OCI-LY1 (cell line): ENCODE results near the gene LARP1.

Experiments used
- H2AFZ ChIP-seq: fragments of 200-600 bp; sonication (generic), shearing (Covaris generic); 2 replicates; pipeline ENCODE4 v1.6.0; 2014; ENCODE audit warnings: antibody characterized with exemption, mild to moderate bottlenecking, low read length
- H3F3A ChIP-seq: fragments of 200-600 bp; sonication (generic), shearing (Covaris generic); 2 replicates; pipeline ENCODE4 v1.6.0; 2014; ENCODE audit warnings: mild to moderate bottlenecking, antibody characterized with exemption, low read length, moderate library complexity; ENCODE audit not compliant: insufficient read depth
- H3K27ac ChIP-seq: fragments of 200-600 bp; sonication (generic); 2 replicates; pipeline ENCODE4 v1.5.1; 2014; ENCODE audit warnings: low read length, mixed run types, mild to moderate bottlenecking, low read depth; ENCODE audit not compliant: poor library complexity, severe bottlenecking
- H3K27me3 ChIP-seq: fragments of 200-600 bp; sonication (generic); 2 replicates; pipeline ENCODE4 v1.6.0; 2014; ENCODE audit warnings: antibody characterized with exemption, mild to moderate bottlenecking, low read length, moderate library complexity; ENCODE audit not compliant: insufficient read depth
- H3K36me3 ChIP-seq: fragments of 200-600 bp; sonication (generic); 2 replicates; pipeline ENCODE4 v1.6.1; 2014; ENCODE audit warnings: mild to moderate bottlenecking, antibody characterized with exemption, low read length, moderate library complexity, mixed read lengths; ENCODE audit not compliant: insufficient read depth
- H3K4me1 ChIP-seq: fragments of 200-600 bp; sonication (generic); 2 replicates; pipeline ENCODE4 v1.5.1; 2014; ENCODE audit warnings: mild to moderate bottlenecking, low read length, moderate library complexity; ENCODE audit not compliant: insufficient read depth, severe bottlenecking
- H3K4me2 ChIP-seq: fragments of 200-600 bp; sonication (generic), shearing (Covaris generic); 2 replicates; pipeline ENCODE4 v1.6.1; 2014; ENCODE audit warnings: low read length
- H3K4me3 ChIP-seq: fragments of 200-600 bp; sonication (generic); 2 replicates; pipeline ENCODE4 v1.5.1; 2014; ENCODE audit warnings: low read length, low read depth, mild to moderate bottlenecking, mixed read lengths; ENCODE audit not compliant: poor library complexity, severe bottlenecking
- H3K79me2 ChIP-seq: fragments of 200-600 bp; shearing (Covaris generic); 2 replicates; pipeline ENCODE4 v1.6.1; 2016; ENCODE audit warnings: mixed run types, low read length, mixed read lengths; ENCODE audit not compliant: insufficient read depth
- H3K9ac ChIP-seq: fragments of 200-600 bp; sonication (generic), shearing (Covaris generic); 2 replicates; pipeline ENCODE4 v1.6.1; 2014; ENCODE audit warnings: mild to moderate bottlenecking, low read length, mixed read lengths
- H3K9me2 ChIP-seq: fragments of 200-600 bp; sonication (generic), shearing (Covaris generic); 2 replicates; pipeline ENCODE4 v1.6.1; 2014; ENCODE audit warnings: low read depth, mild to moderate bottlenecking, low read length, mixed read lengths
- H3K9me3 ChIP-seq: fragments of 200-600 bp; shearing (Covaris generic); 2 replicates; pipeline ENCODE4 v1.6.1; 2014; ENCODE audit warnings: low read length, mixed read lengths
- H4K20me1 ChIP-seq: fragments of 200-600 bp; sonication (generic), shearing (Covaris generic); 2 replicates; pipeline ENCODE4 v1.6.0; 2016; ENCODE audit warnings: mild to moderate bottlenecking, low read length; ENCODE audit not compliant: insufficient read depth
- CTCF ChIP-seq: fragments of 200-600 bp; sonication (generic), shearing (Covaris generic); IDR thresholded peaks from 2 replicates; pipeline ENCODE4 v1.5.1; 2017; ENCODE audit warnings: mild to moderate bottlenecking, antibody characterized with exemption, low read length, moderate library complexity, mixed read lengths
- EZH2 ChIP-seq: fragments of 200-600 bp; sonication (generic), shearing (Covaris generic); IDR thresholded peaks from 2 replicates; pipeline ENCODE4 v1.8.0; 2017; ENCODE audit warnings: borderline replicate concordance, mixed run types, mild to moderate bottlenecking, antibody characterized with exemption, low read length, moderate library complexity, mixed read lengths

The LARP1 gene

GRCh38 chr5:154802050-154802449, 46.9 kb downstream of the LARP1 start:
- TF ChIP-seq CTCF (no peak), EZH2 (no peak)
- Histone ChIP-seq H2AFZ (no peak overlapping the region), H3K27me3 (no peaks in the 10 kb centered on the region), H3K4me3 (no peak overlapping the region), H3K36me3 (peaks cover 97% of the 10 kb centered on the region), H3K4me1 (no peaks in the 10 kb centered on the region), H4K20me1 (no peaks in the 10 kb centered on the region), H3K4me2 (no peak overlapping the region), H3F3A (peaks cover under 1% of the 10 kb centered on the region; the same call in 1 of the 2 replicates), H3K9me3 (no peaks in the 10 kb centered on the region), H3K9me2 (no peaks in the 10 kb centered on the region), H3K27ac (no peak overlapping the region), H3K79me2 (no peaks in the 10 kb centered on the region), H3K9ac (no peak overlapping the region)

- Histone ChIP-seq H3F3A (peaks cover 18% of the 10 kb centered on the region), H3K4me3 (no peak overlapping the region), H3K79me2 (no peaks in the 10 kb centered on the region), H3K9me3 (no peaks in the 10 kb centered on the region), H3K27ac (no peak overlapping the region), H3K4me1 (no peaks in the 10 kb centered on the region), H3K9me2 (no peaks in the 10 kb centered on the region), H3K9ac (no peak overlapping the region), H3K27me3 (no peaks in the 10 kb centered on the region), H4K20me1 (no peaks in the 10 kb centered on the region), H3K36me3 (peaks cover 99% of the 10 kb centered on the region), H3K4me2 (no peak overlapping the region), H2AFZ (no peak overlapping the region)
- no peak for TF ChIP-seq EZH2
- TF ChIP-seq CTCF = no peak
These were observed 51.0 kb downstream of the LARP1 start for GRCh38 chr5:154806176-154806575.

GRCh38 chr5:154811239-154811638, 56.1 kb downstream of the LARP1 start:
- Histone ChIP-seq H3K9ac (no peak overlapping the region), H4K20me1 (no peaks in the 10 kb centered on the region)

More at GRCh38 chr5:154811239-154811638, 56.1 kb downstream of the LARP1 start:
- no peak overlapping the region for H3K4me2 ChIP-seq
- no peaks in the 10 kb centered on the region for H3K9me2 ChIP-seq
- peaks cover 18% of the 10 kb centered on the region for H3F3A ChIP-seq
- no peak overlapping the region for H3K4me3 ChIP-seq
- H3K4me1 ChIP-seq = no peaks in the 10 kb centered on the region
- no peaks in the 10 kb centered on the region for H3K79me2 ChIP-seq
- H3K36me3 ChIP-seq = peaks cover 96% of the 10 kb centered on the region
- H3K27me3 ChIP-seq = no peaks in the 10 kb centered on the region
- peak overlapping the region; percentile 32 for H3K27ac ChIP-seq
- TF ChIP-seq CTCF (no peak), EZH2 (no peak)
- no peak overlapping the region for H2AFZ ChIP-seq
- H3K9me3 ChIP-seq = no peaks in the 10 kb centered on the region
